Activated CD4-positive, alpha-beta T cell treated with anti-CD3 and anti-CD28 coated beads for 36 hours (primary cell): ENCODE data around the gene ITGB8. TPM values are rescaled to one million over a fixed set of nuclear protein-coding genes. Genes with fewer than 3 reads are reported as not detected.

Experiments used
- ATAC-seq: fragments of 200-7000 bp; cut with Tn5 transposase; one replicate; pipeline ENCODE4 v1.10.0; 2021; ENCODE audit warnings: mild to moderate bottlenecking, moderate library complexity
- CTCF ChIA-PET: fragments of 350-600 bp; sonication (Branson Sonifier 250); formaldehyde crosslinking; loops from one replicate; lab custom pipeline; 2021; ENCODE audit warnings: antibody characterized with exemption; lab: Charles Lee
- POLR2A ChIA-PET: fragments of 350-600 bp; sonication (Branson Sonifier 250); formaldehyde crosslinking; loops from one replicate; lab custom pipeline; 2021; ENCODE audit warnings: antibody characterized with exemption, inconsistent platforms; lab: Charles Lee
- DNase-seq: peaks from one replicate; pipeline ENCODE4 v3.0.0-alpha.2; 2020
- H3K27ac Mint-ChIP-seq: one replicate; pipeline ENCODE4 v1.8.0; 2021; ENCODE audit warnings: mixed read lengths
- H3K27me3 Mint-ChIP-seq: one replicate; pipeline ENCODE4 v1.8.0; 2021; ENCODE audit warnings: mixed read lengths
- H3K36me3 Mint-ChIP-seq: one replicate; pipeline ENCODE4 v1.8.0; 2021; ENCODE audit warnings: low read depth, mixed read lengths
- H3K4me1 Mint-ChIP-seq: one replicate; pipeline ENCODE4 v1.8.0; 2021; ENCODE audit warnings: mixed read lengths
- H3K4me3 Mint-ChIP-seq: one replicate; pipeline ENCODE4 v1.8.0; 2021; ENCODE audit warnings: mild to moderate bottlenecking, moderate library complexity, mixed read lengths
- H3K9me3 Mint-ChIP-seq: one replicate; pipeline ENCODE4 v1.8.0; 2021; ENCODE audit warnings: low read depth, mixed read lengths
- intact Hi-C, 2 experiments: fragments of 100-400 bp; cut with DNase I in 1 of 2; cut with micrococcal nuclease in 1 of 2; formaldehyde crosslinking; loops; one replicate each; pipeline versions ENCODE4 v1.14.2 to v1.15.1; 2022 to 2024; cut with DNase I, micrococcal nuclease
- total RNA-seq, 2 experiments: library from RNA; stranded (reverse); gene quantifications; one replicate each; pipeline ENCODE4 v1.2.3, GENCODE V29; 2021

Gene ITGB8
- total RNA-seq, 2 experiments from 2014 or later: 0.07 TPM; not detected in 1

- no peaks in the 10 kb centered on the region for H3K9me3 Mint-ChIP-seq
Observed at GRCh38 chr7:20343205-20343604, 12.5 kb downstream of the ITGB8 start.

GRCh38 chr7:20343941-20344340 is 13.2 kb downstream of the ITGB8 start:
- ChIA-PET POLR2A (no interaction called here), CTCF (no interaction called here)
- Mint-ChIP-seq H3K4me3 (no peak overlapping the region), H3K4me1 (no peaks in the 10 kb centered on the region), H3K36me3 (no peaks in the 10 kb centered on the region), H3K9me3 (no peaks in the 10 kb centered on the region), H3K27ac (no peak overlapping the region), H3K27me3 (peaks cover 2% of the 10 kb centered on the region)
- intact Hi-C loops: no loop called here
- ATAC-seq: no peak
- DNase-seq: no peak

More at GRCh38 chr7:20343205-20343604, 12.5 kb downstream of the ITGB8 start:
- POLR2A ChIA-PET: no interaction called here
- H3K27me3 Mint-ChIP-seq: peaks cover 2% of the 10 kb centered on the region
- DNase-seq: no peak
- CTCF ChIA-PET: no interaction called here
- no peaks in the 10 kb centered on the region for H3K4me1 Mint-ChIP-seq
- no peak overlapping the region for H3K27ac Mint-ChIP-seq
- intact Hi-C loops: no loop called here
- no peak overlapping the region for H3K4me3 Mint-ChIP-seq
- no peaks in the 10 kb centered on the region for H3K36me3 Mint-ChIP-seq
- no peak for ATAC-seq

GRCh38 chr7:20344396-20344795 is 13.7 kb downstream of the ITGB8 start:
- CTCF ChIA-PET: no interaction called here
- H3K4me1 Mint-ChIP-seq: no peaks in the 10 kb centered on the region
- H3K27me3 Mint-ChIP-seq: peaks cover 2% of the 10 kb centered on the region
- H3K27ac Mint-ChIP-seq: no peak overlapping the region
- POLR2A ChIA-PET: no interaction called here
- no peak for DNase-seq
- intact Hi-C loops: no loop called here
- H3K9me3 Mint-ChIP-seq: no peaks in the 10 kb centered on the region
- no peaks in the 10 kb centered on the region for H3K36me3 Mint-ChIP-seq
- no peak for ATAC-seq
- no peak overlapping the region for H3K4me3 Mint-ChIP-seq

GRCh38 chr7:20346577-20346976 is 15.9 kb downstream of the ITGB8 start:
- Mint-ChIP-seq H3K9me3 (no peaks in the 10 kb centered on the region), H3K36me3 (no peaks in the 10 kb centered on the region), H3K4me1 (no peaks in the 10 kb centered on the region), H3K4me3 (no peak overlapping the region), H3K27ac (no peak overlapping the region), H3K27me3 (peaks cover 2% of the 10 kb centered on the region)
- ChIA-PET POLR2A (no interaction called here), CTCF (no interaction called here)
- no peak for DNase-seq
- ATAC-seq: no peak
- intact Hi-C loops: no loop called here

GRCh38 chr7:20347680-20348079 is 17.0 kb downstream of the ITGB8 start:
- POLR2A ChIA-PET: no interaction called here
- H3K27me3 Mint-ChIP-seq: peaks cover 2% of the 10 kb centered on the region
- no peaks in the 10 kb centered on the region for H3K36me3 Mint-ChIP-seq
- no peak overlapping the region for H3K4me3 Mint-ChIP-seq
- no peaks in the 10 kb centered on the region for H3K9me3 Mint-ChIP-seq
- intact Hi-C loops: no loop called here
- CTCF ChIA-PET: no interaction called here
- ATAC-seq (no peak), DNase-seq (no peak)
- H3K4me1 Mint-ChIP-seq: no peaks in the 10 kb centered on the region
- no peak overlapping the region for H3K27ac Mint-ChIP-seq

- peaks cover 2% of the 10 kb centered on the region for H3K27me3 Mint-ChIP-seq
- H3K36me3 Mint-ChIP-seq: no peaks in the 10 kb centered on the region
- no peak for ATAC-seq
- no peaks in the 10 kb centered on the region for H3K9me3 Mint-ChIP-seq
- DNase-seq: no peak
- H3K27ac Mint-ChIP-seq: no peak overlapping the region
- CTCF ChIA-PET: no interaction called here
- POLR2A ChIA-PET: no interaction called here
- no peak overlapping the region for H3K4me3 Mint-ChIP-seq
- no peaks in the 10 kb centered on the region for H3K4me1 Mint-ChIP-seq
- intact Hi-C loops: no loop called here
Observed at GRCh38 chr7:20348125-20348807, 17.6 kb downstream of the ITGB8 start.

GRCh38 chr7:20350518-20350951 is 19.8 kb downstream of the ITGB8 start:
- Mint-ChIP-seq H3K27me3 (peaks cover 2% of the 10 kb centered on the region), H3K4me3 (no peak overlapping the region), H3K9me3 (no peaks in the 10 kb centered on the region), H3K27ac (no peak overlapping the region), H3K36me3 (no peaks in the 10 kb centered on the region), H3K4me1 (no peaks in the 10 kb centered on the region)
- ATAC-seq (no peak), DNase-seq (no peak)
- ChIA-PET POLR2A (no interaction called here), CTCF (no interaction called here)
- intact Hi-C loops: no loop called here

- ATAC-seq: no peak
- CTCF ChIA-PET: no interaction called here
Observed at GRCh38 chr7:20350996-20351692, 20.4 kb downstream of the ITGB8 start.

GRCh38 chr7:20351901-20352300 is 21.2 kb downstream of the ITGB8 start:
- no peak overlapping the region for H3K27ac Mint-ChIP-seq
- H3K4me1 Mint-ChIP-seq: no peaks in the 10 kb centered on the region
- H3K36me3 Mint-ChIP-seq: no peaks in the 10 kb centered on the region
- intact Hi-C loops: no loop called here
- no peak for ATAC-seq
- no peak overlapping the region for H3K4me3 Mint-ChIP-seq
- POLR2A ChIA-PET: no interaction called here
- peaks cover 2% of the 10 kb centered on the region for H3K27me3 Mint-ChIP-seq
- no peaks in the 10 kb centered on the region for H3K9me3 Mint-ChIP-seq
- CTCF ChIA-PET: interaction anchor here (1.0 kb wide), 1 partner anchor 16 kb away, joined by 5 read pairs; no protein-coding TSS in a partner anchor
- no peak for DNase-seq

More at GRCh38 chr7:20350996-20351692, 20.4 kb downstream of the ITGB8 start:
- no peaks in the 10 kb centered on the region for H3K36me3 Mint-ChIP-seq
- POLR2A ChIA-PET: no interaction called here
- no peaks in the 10 kb centered on the region for H3K9me3 Mint-ChIP-seq
- no peak overlapping the region for H3K4me3 Mint-ChIP-seq
- H3K4me1 Mint-ChIP-seq: no peaks in the 10 kb centered on the region
- peaks cover 2% of the 10 kb centered on the region for H3K27me3 Mint-ChIP-seq
- intact Hi-C loops: no loop called here
- H3K27ac Mint-ChIP-seq: no peak overlapping the region
- DNase-seq: no peak

- Mint-ChIP-seq H3K36me3 (no peaks in the 10 kb centered on the region), H3K27me3 (no peaks in the 10 kb centered on the region), H3K27ac (no peak overlapping the region), H3K4me3 (no peak overlapping the region), H3K4me1 (no peaks in the 10 kb centered on the region), H3K9me3 (no peaks in the 10 kb centered on the region)
- intact Hi-C loops: no loop called here
- DNase-seq (no peak), ATAC-seq (no peak)
- POLR2A ChIA-PET: no interaction called here
- CTCF ChIA-PET: interaction anchor here (0.6 to 1.0 kb wide), 2 partner anchors 15 to 141 kb away, joined by 3 to 5 read pairs; no protein-coding TSS in a partner anchor
Observed at GRCh38 chr7:20352573-20353306, 22.0 kb downstream of the ITGB8 start.

- ATAC-seq: no peak
- ChIA-PET POLR2A (no interaction called here), CTCF (no interaction called here)
- no peaks in the 10 kb centered on the region for H3K4me1 Mint-ChIP-seq
- H3K27ac Mint-ChIP-seq: no peak overlapping the region
- DNase-seq: no peak
- no peak overlapping the region for H3K4me3 Mint-ChIP-seq
- H3K9me3 Mint-ChIP-seq: no peaks in the 10 kb centered on the region
- no peaks in the 10 kb centered on the region for H3K36me3 Mint-ChIP-seq
- intact Hi-C loops: no loop called here
- no peaks in the 10 kb centered on the region for H3K27me3 Mint-ChIP-seq
Observed at GRCh38 chr7:20354610-20355528, 24.2 kb downstream of the ITGB8 start.
